Breast epithelium (tissue), 4 donors: ENCODE results near the gene MRC2. TPM values are rescaled to one million over a fixed set of nuclear protein-coding genes. Genes with fewer than 3 reads are reported as not detected.

Experiments
- DNase-seq, 2 donors: peaks; one replicate each; pipeline ENCODE4 v3.0.0-alpha.2; 2019; ENCODE audit warnings: low spot score in 2 of 2
- H3K27ac ChIP-seq, 2 donors: fragments of 200-600 bp; sonication (generic) in 1 of 2; one replicate each; pipeline ENCODE4 v1.5.1; 2016 to 2019; ENCODE audit warnings: mild to moderate bottlenecking in 1 of 2
- H3K27me3 ChIP-seq, 2 donors: fragments of 200-600 bp; sonication (generic) in 1 of 2; one replicate each; pipeline versions ENCODE4 v1.5.1 to v1.6.0; 2017 to 2019; ENCODE audit warnings: control low read depth in 1 of 2, mild to moderate bottlenecking in 1 of 2
- H3K36me3 ChIP-seq: fragments of 200-600 bp; one replicate; pipeline ENCODE4 v1.5.1; 2019
- H3K4me1 ChIP-seq, 2 donors: fragments of 200-600 bp; sonication (generic); one replicate each; pipeline ENCODE4 v1.5.1; 2016 to 2019; ENCODE audit warnings: control low read depth in 1 of 2
- H3K4me3 ChIP-seq, 3 donors: fragments of 200-600 bp; sonication (generic); 1 replicate in 2 of 3; 2 replicates in 1 of 3; pipeline ENCODE4 v1.5.1; 2016 to 2019; ENCODE audit warnings: mild to moderate bottlenecking in 3 of 3, moderate library complexity in 2 of 3
- H3K9me3 ChIP-seq, 2 donors: fragments of 200-600 bp; sonication (generic) in 1 of 2; one replicate each; pipeline ENCODE4 v1.5.1; 2016 to 2019; ENCODE audit warnings: control low read depth in 1 of 2
- CTCF ChIP-seq, 3 donors: fragments of 450-650 bp; IDR thresholded peaks; one replicate each; pipeline ENCODE4 v1.5.1; 2016 to 2017; ENCODE audit warnings: antibody characterized with exemption in 3 of 3, mild to moderate bottlenecking in 3 of 3, moderate library complexity in 3 of 3
- POLR2A ChIP-seq: fragments of 450-650 bp; IDR thresholded peaks from one replicate; pipeline ENCODE4 v1.6.1; 2016; ENCODE audit warnings: antibody characterized with exemption, mild to moderate bottlenecking, moderate library complexity
- POLR2AphosphoS5 ChIP-seq, 3 donors: sonication (generic); formaldehyde crosslinking; IDR thresholded peaks; one replicate each; pipeline ENCODE4 v1.6.1; 2017; ENCODE audit warnings: antibody characterized with exemption in 3 of 3
- intact Hi-C: fragments of 100-400 bp; cut with DNase I; formaldehyde crosslinking; loops from one replicate; pipeline ENCODE4 v1.15.1; 2023; ENCODE audit warnings: low total_unique reads
- total RNA-seq, 3 donors: library from RNA; depleted of rRNA; stranded (reverse); fragments of >200 nt; gene quantifications; one replicate each; pipeline ENCODE4 v1.1.0, GENCODE V29; 2016

Gene MRC2
- total RNA-seq, 3 donors from 2014 or later: 28.4 to 40.2 (median 37.4) TPM

GRCh38 chr17:62653826-62654761 is 26.6 kb downstream of the MRC2 start:
- no peaks in the 10 kb centered on the region for H3K27me3 ChIP-seq
- H3K27ac ChIP-seq: peak overlapping the region; percentile 67 to 74
- no peaks in the 10 kb centered on the region for H3K9me3 ChIP-seq
- DNase-seq: no peak
- no peaks in the 10 kb centered on the region for H3K36me3 ChIP-seq
- TF ChIP-seq CTCF (IDR thresholded peaks at IDR 0.05): no peak
- TF ChIP-seq POLR2AphosphoS5 (IDR thresholded peaks at IDR 0.05): peak in 1 of 3 donors; percentile 62
- TF ChIP-seq POLR2A: no peak
- peak overlapping the region; percentile 44 to 71 (median 52) for H3K4me3 ChIP-seq
- peaks cover 11 to 13% of the 10 kb centered on the region in 2 donors for H3K4me1 ChIP-seq
- intact Hi-C loops: no loop called here

DNA sequence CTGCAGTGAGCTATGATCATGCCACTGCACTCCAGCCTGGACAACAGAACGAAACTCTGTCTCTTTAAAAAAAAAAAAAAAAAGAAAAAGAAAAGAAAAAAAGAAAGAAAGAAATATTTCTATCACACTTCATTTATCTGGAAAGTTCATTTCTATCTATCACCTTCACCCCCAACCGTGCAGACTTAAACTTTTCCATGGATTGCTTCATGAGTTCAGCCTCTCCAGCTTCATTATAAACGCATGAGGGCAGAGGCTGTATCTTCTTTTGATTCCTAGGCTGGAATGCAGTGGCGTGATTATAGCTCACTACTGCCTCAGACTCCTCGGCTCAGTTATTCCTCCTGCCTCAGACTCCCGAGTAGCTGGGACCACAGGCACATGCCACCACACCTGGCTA is 28.2 kb downstream of the MRC2 start:
- no peaks in the 10 kb centered on the region for H3K36me3 ChIP-seq
- H3K4me3 ChIP-seq: no peak overlapping the region
- no peak for DNase-seq
- H3K27ac ChIP-seq: no peak overlapping the region
- H3K9me3 ChIP-seq: no peaks in the 10 kb centered on the region
- intact Hi-C loops: no loop called here
- TF ChIP-seq POLR2AphosphoS5 (IDR thresholded peaks at IDR 0.05) (no peak), CTCF (IDR thresholded peaks at IDR 0.05) (no peak), POLR2A (no peak)
- H3K4me1 ChIP-seq: peaks cover 11 to 13% of the 10 kb centered on the region in 2 donors
- H3K27me3 ChIP-seq: no peaks in the 10 kb centered on the region

- H3K27ac ChIP-seq: peak overlapping the region; percentile 4 to 7
- peaks cover 11 to 13% of the 10 kb centered on the region in 2 donors for H3K4me1 ChIP-seq
- no peaks in the 10 kb centered on the region for H3K27me3 ChIP-seq
- TF ChIP-seq CTCF (IDR thresholded peaks at IDR 0.05): no peak
- no peak for TF ChIP-seq POLR2AphosphoS5 (IDR thresholded peaks at IDR 0.05)
- no peak for TF ChIP-seq POLR2A
- no peak overlapping the region for H3K4me3 ChIP-seq
- intact Hi-C loops: no loop called here
- no peak for DNase-seq
- H3K36me3 ChIP-seq: no peaks in the 10 kb centered on the region
- H3K9me3 ChIP-seq: no peaks in the 10 kb centered on the region
Observed at GRCh38 chr17:62656446-62656845, 29.0 kb downstream of the MRC2 start.

GRCh38 chr17:62657145-62657665 is 29.7 kb downstream of the MRC2 start:
- H3K4me1 ChIP-seq: peaks cover 11 to 13% of the 10 kb centered on the region in 2 donors
- no peaks in the 10 kb centered on the region for H3K9me3 ChIP-seq
- H3K27ac ChIP-seq: no peak overlapping the region
- H3K27me3 ChIP-seq: no peaks in the 10 kb centered on the region
- no peak overlapping the region for H3K4me3 ChIP-seq
- DNase-seq: no peak
- intact Hi-C loops: loop anchor here (1.0 kb wide), 1 partner anchor 34 kb away; no protein-coding TSS in a partner anchor
- TF ChIP-seq CTCF (IDR thresholded peaks at IDR 0.05) (no peak), POLR2A (no peak), POLR2AphosphoS5 (IDR thresholded peaks at IDR 0.05) (no peak)
- no peaks in the 10 kb centered on the region for H3K36me3 ChIP-seq

DNA sequence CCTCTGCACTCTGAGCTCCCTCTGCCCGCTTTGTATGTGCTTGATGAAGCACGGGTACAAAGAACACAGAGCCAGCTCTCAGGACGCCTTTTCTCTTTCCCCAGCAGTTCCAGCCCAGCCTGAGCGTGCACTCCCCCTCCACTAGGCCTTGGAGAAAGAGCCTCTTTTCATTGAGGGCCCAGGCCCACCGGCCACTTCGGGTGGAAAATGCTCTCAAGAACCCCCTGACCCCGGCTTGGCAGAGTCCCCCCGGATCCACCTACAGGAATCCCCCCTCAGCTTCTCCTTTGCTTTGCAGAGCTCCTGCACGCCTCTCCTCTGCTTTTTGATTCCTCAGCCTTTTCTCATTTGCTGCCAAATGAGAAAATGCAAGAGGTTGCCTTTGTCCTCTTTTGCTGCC is 30.2 kb downstream of the MRC2 start:
- peaks cover 11 to 13% of the 10 kb centered on the region in 2 donors for H3K4me1 ChIP-seq
- peak overlapping the region in 1 of 2 donors; percentile 54 for H3K27ac ChIP-seq
- H3K36me3 ChIP-seq: no peaks in the 10 kb centered on the region
- H3K27me3 ChIP-seq: no peaks in the 10 kb centered on the region
- H3K4me3 ChIP-seq: no peak overlapping the region
- DNase-seq: no peak
- TF ChIP-seq POLR2AphosphoS5 (IDR thresholded peaks at IDR 0.05) (no peak), CTCF (IDR thresholded peaks at IDR 0.05) (no peak), POLR2A (no peak)
- intact Hi-C loops: loop anchor here (1.0 kb wide), 1 partner anchor 34 kb away; no protein-coding TSS in a partner anchor
- H3K9me3 ChIP-seq: no peaks in the 10 kb centered on the region
